Bronchial epithelial cell (primary cell): ENCODE measurements around the gene TCFL5. TPM values are rescaled to one million over a fixed set of nuclear protein-coding genes. Genes with fewer than 3 reads are reported as not detected.

ENCODE experiments used
- DNase-seq: peaks from one replicate; pipeline ENCODE4 v3.0.0-alpha.2; 2010; ENCODE audit warnings: low read depth
- FAIRE-seq: peaks from 2 replicates; lab custom pipeline; 2011; peaks lifted over from hg19 to GRCh38; lab: Jason Lieb, UNC
- H3K27me3 ChIP-seq: 2 replicates; pipeline ENCODE4 v1.5.1; 2011; ENCODE audit warnings: low read length; ENCODE audit not compliant: control insufficient read depth, insufficient read depth
- H3K36me3 ChIP-seq: 2 replicates; pipeline ENCODE4 v1.5.1; 2011; ENCODE audit warnings: low read length; ENCODE audit not compliant: control insufficient read depth, insufficient read depth
- H3K4me3 ChIP-seq: 2 replicates; pipeline ENCODE4 v1.5.1; 2011; ENCODE audit warnings: mild to moderate bottlenecking, low read depth, low read length, control low read depth
- CTCF ChIP-seq: IDR thresholded peaks from 2 replicates; pipeline ENCODE4 v1.5.1; 2011; ENCODE audit warnings: mild to moderate bottlenecking, moderate library complexity, low read length, control low read depth, inconsistent platforms; ENCODE audit not compliant: insufficient read depth, severe bottlenecking
- total RNA-seq: library from RNA; depleted of rRNA; stranded (reverse); fragments of >200 nt; gene quantifications from 2 replicates; pipeline ENCODE4 v1.2.1, GENCODE V29; 2014

Gene TCFL5
- total RNA-seq, 1 donor from 2014 or later = 14.5 TPM

DNA sequence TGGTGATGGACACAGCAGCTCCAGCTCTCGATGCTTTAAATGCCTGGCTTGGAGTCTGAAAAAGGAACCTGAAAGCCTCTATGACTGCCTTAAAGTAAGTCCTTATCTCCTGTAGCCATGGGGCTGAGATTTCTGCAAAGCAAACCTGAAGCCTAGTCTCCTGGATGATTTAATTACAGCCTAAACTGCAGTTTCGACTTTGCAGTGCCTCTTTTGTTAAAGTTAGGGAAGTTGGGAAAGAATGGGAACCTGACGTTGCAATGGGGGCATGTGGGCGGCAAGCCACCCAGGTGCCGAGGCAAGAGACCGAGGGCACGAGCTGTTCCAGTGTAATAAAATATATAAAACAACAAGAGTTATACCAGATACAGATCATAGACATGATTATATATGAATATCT, 11.7 kb upstream of the TCFL5 start:
- DNase-seq (no peak), FAIRE-seq (no peak)
- H3K4me3 ChIP-seq = no peak overlapping the region
- TF ChIP-seq CTCF = no peak
- H3K36me3 ChIP-seq = no peaks in the 10 kb centered on the region
- H3K27me3 ChIP-seq = no peaks in the 10 kb centered on the region

DNA sequence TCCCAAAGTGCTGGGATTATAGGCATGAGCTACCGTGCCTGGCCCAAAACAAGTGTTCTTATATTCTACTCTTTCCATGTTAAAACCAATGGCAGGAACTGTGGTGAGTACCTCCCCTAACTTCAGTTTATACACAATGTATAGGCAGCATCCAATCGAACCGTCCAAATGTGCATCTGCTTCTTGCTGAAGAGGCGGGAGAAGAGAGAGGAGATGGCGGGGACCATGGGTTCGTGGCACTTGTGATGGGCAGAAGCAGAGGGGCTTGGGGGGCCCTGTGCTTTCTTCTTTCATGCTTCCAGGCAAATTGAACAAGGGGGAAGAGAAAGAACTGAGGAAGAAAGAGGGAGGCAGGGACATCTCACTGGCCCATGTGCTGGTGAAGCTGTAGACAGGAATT, 11.2 kb upstream of the TCFL5 start:
- FAIRE-seq = no peak
- H3K36me3 ChIP-seq = no peaks in the 10 kb centered on the region
- TF ChIP-seq CTCF = no peak

DNA sequence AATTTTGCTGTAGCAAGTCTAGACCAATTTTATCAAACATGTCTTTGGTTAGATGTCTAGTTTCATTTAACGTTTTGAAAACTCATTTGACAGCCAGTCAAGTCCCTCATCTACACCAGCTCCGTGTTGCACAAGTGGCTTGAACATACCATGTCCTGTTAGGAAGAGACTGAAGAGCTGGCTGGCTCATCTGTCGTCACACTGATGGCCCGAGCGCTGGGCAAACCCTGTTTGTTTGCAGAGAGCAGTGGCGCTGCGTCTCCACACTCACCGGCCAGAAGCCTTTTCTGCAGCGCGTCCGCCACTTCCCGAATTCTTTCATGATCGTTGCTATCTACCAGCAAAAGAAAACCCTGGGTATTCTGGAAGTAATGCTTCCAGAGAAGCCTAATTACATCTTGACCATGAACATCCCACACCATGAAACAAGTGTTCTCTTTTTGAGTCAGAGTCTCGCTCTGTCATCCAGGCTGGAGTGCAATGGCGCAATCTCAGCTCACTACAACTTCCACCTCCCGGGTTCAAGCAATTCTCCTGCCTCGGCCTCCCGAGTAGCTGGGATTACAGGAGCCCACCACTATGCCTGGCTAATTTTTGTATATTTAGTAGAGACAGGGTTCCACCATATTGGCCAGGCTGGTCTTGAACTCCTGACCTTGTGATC, 10.7 kb upstream of the TCFL5 start:
- Histone ChIP-seq H3K27me3 (no peaks in the 10 kb centered on the region), H3K36me3 (no peaks in the 10 kb centered on the region), H3K4me3 (no peak overlapping the region)
- no peak for DNase-seq
- no peak for FAIRE-seq
- TF ChIP-seq CTCF = no peak

More for the DNA sequence above, 11.2 kb upstream of the TCFL5 start:
- no peak for DNase-seq
- H3K4me3 ChIP-seq = no peak overlapping the region
- no peaks in the 10 kb centered on the region for H3K27me3 ChIP-seq

DNA sequence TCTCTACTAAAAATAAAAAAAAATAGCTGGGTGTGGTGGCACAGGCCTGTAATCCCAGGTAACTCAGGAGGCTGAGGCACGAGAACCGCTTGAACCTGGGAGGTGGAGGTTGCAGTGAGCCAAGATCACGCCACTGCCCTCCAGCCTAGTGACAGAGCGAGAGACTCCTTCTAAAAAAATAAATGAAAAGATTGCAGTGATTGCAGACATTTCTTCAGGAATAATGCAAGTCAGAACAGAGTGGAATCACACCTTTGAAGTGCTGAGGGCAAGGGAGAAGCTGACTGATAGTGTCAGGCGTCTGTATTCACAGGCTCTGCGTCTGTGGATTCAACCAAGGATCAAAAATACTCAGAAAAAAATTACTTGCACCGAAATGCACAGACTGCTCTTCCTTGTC, 2.6 kb upstream of the TCFL5 start:
- no peak for DNase-seq
- FAIRE-seq = no peak

DNA sequence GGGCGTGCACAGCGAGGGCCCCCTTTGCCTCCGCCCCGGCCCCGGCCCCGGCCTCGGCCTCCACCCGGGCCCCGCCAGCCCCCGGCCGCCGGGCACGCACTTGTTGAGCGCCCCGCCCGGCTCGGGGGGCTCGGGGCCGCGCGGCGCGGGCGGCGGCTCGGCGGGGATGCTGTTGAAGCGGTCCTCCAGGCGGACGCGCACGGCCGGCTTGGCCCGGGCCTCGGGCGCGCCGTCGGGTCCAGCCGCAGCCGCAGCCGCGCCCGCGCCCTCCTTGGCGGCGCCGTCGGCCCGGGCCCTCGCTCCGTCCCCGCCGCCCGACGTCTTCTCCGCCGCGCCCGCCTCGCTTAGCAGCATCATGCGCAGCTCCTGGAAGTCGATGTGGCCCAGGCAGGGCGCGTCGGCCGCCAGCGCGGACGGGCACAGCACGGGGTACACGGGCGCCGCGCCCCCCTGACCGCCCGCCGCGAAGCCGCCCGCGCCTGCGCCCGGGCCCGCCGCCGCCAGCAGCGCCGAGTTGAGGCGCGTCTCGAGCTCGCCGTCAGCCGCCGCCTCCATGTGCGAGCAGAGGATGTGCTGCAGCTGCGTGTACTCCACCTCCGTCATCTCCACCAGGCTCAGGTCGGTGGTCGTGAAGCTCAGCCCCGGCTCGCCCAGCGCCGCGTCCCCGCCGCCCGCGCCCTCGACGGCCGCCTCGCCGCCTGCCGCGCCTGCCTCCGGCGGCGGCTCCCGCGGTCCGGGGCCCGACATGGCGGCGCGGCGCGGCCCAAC, 514 bp downstream of the TCFL5 start:
- no peaks in the 10 kb centered on the region for H3K27me3 ChIP-seq
- H3K4me3 ChIP-seq = peak overlapping the region; percentile 53
- no peak for FAIRE-seq
- no peak for TF ChIP-seq CTCF
- peaks cover 1% of the 10 kb centered on the region for H3K36me3 ChIP-seq
- no peak for DNase-seq

More for the DNA sequence above, 2.6 kb upstream of the TCFL5 start:
- TF ChIP-seq CTCF = no peak
- H3K27me3 ChIP-seq = no peaks in the 10 kb centered on the region
- H3K36me3 ChIP-seq = no peaks in the 10 kb centered on the region
- no peak overlapping the region for H3K4me3 ChIP-seq
